Measurements from ENCODE around the gene NR1D2. TPM values are rescaled to one million over a fixed set of nuclear protein-coding genes. Genes with fewer than 3 reads are reported as not detected.

Gene NR1D2
- total RNA-seq, 1 donor from 2014 or later = 31.0 TPM

DNA sequence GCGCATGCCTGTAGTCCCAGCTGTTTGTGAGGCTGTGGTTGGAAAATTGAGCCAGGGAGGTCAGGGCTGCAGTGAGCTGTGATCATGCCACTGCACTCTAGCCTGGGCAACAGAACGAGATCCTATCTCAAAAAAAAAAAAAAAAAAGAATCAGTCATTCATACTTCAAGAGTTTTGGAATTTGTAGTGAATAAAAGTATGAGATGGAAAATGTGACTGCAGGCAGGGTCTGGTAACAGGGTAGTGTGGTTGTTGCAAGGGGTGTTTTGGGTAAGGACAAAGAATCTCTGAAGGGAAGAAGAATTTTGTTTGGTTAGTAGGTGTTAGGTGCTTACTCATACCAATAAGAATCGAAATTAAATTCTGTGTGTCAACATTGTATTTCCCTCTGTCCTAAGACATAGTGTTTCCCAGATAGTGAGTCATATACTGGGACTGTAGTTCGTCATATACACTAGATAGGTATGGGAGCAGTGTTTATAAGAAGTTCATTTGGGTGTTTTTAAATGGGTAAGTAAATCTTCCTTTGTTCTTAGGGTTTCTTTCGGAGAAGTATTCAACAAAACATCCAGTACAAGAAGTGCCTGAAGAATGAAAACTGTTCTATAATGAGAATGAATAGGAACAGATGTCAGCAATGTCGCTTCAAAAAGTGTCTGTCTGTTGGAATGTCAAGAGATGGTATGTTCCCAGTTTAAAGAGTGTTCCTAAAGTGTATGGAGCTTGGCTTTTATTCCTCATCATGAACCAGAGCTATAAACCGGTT, 14.2 kb downstream of the NR1D2 start:
- no peak for DNase-seq (ENCODE audit: low spot score)
- intact Hi-C loops (cut with DNase I) = no loop called here

DNA sequence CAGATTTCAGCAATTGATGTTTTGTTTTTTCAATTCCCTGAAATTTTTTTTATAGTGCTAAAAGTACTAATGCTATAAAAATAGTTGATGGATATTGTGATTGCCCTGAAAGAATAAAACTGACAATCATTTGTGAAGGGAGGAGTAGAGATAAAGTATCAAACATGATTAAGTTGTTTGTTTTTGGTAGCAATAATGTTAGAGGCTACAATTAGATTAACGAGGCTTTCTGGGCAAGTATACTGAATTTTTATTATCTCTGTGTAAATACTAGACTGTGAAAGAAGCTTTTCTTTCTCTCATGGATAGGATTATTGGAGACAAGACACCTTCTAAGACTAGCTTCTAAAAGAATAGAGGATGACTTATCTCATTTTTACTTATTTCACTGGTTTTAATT, 15.6 kb downstream of the NR1D2 start:
- intact Hi-C loops (cut with DNase I) = no loop called here

DNA sequence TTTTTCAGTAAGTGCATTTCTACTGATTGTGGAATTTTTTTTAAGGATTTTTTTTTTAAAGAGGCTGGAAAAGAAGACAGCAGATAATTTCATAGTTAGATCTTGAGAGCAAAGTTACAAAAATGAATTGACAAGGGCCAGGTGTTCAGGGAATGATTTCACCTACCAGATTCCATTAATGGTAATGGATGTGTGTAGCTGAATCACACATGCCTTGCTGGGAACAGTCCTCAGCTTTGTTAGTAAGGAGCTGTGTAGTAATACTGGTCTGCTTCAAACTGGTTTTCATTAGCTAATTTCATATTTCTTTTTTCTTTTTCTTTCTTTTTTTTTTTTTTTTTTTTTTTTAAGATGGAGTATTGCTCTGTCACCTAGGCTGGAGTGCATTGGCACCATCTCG, 16.0 kb downstream of the NR1D2 start:
- intact Hi-C loops (cut with DNase I) = no loop called here
- DNase-seq (ENCODE audit: low spot score) = no peak

More for the DNA sequence above, 15.6 kb downstream of the NR1D2 start:
- no peak for DNase-seq (ENCODE audit: low spot score)

DNA sequence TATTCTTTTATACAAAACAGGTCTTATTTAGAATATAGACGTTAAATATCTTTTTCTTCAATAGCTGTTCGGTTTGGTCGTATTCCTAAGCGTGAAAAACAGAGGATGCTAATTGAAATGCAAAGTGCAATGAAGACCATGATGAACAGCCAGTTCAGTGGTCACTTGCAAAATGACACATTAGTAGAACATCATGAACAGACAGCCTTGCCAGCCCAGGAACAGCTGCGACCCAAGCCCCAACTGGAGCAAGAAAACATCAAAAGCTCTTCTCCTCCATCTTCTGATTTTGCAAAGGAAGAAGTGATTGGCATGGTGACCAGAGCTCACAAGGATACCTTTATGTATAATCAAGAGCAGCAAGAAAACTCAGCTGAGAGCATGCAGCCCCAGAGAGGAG, 16.8 kb downstream of the NR1D2 start:
- no peak for DNase-seq (ENCODE audit: low spot score)
- intact Hi-C loops (cut with DNase I) = no loop called here

DNA sequence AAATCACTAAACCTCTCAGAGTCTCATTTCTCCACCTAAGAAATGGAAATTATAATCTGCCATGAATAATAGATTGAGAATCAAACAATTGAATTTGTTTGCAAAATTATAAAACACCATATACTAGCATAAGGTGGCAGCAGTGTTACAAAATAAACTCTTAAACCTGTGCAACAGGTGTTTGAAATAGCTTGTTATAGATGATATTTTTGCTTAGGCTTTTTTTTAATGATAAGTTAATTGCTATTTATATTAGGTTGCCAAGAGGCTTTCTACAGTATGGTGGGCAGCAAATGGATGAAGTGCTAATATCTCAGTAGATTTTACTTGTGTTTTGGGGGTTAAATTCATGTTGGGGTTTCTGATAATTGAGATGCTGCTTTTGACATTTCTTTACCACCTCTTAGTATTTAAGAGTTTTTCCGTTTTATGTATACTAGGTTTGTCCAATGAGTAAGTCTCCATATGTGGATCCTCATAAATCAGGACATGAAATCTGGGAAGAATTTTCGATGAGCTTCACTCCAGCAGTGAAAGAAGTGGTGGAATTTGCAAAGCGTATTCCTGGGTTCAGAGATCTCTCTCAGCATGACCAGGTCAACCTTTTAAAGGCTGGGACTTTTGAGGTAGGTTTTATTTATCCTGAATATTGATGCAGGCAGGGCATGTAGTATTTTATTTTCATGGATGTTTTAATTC, 19.6 kb downstream of the NR1D2 start:
- intact Hi-C loops (cut with DNase I) = no loop called here
- no peak for DNase-seq (ENCODE audit: low spot score)

DNA sequence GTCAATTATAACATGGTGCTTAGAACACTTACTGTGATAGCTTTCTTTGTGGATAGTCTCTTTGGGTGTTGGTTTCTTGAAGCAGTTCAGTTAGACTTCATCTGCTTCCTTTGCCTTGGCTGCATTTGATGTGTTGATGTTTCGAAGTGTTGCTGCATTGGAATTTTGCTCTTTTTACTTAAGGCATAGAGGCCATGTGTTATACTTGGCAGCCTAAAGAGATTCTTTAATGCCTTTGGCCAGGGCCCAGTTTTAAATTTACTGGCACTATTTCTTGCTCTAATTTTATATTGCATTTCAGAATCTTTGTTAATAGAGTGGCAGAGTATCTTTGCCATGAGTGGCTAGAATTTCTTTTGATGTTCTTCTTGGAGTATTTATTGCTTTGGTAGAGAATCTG, 21.2 kb downstream of the NR1D2 start:
- no peak for DNase-seq (ENCODE audit: low spot score)
- intact Hi-C loops (cut with DNase I) = no loop called here

DNA sequence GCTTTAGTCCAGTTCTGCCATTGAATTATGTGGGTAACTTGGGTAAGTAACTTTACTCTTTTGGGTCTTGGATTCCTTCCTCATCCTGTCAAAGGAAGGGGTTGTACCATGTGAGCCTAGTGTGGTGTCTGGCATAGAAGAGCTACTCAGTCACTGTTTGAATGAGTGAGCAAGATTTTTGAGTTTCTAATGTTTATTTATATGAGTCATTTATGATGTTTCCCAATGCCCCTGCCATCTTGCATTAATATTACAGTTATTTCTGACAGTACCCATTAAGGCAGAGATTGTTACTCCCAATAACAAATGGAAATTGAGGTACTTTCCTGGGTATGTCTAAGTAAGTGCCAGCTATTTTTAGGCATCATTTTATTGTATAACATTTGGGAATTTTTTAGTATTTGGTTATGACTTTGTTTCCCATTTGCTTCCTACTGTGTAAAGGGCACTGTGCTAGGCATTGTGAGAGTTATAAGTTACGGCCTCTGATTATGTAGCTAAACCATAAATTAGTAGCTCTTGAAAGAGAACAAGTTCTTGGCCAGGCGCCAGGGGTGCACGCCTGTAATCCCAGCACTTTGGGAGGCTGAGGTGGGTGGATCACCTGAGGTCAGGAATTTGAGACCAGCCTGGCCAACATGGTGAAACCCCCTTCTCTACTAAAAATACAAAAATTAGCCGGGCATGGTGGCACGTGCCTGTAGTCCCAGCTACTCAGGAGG, 23.5 kb downstream of the NR1D2 start:
- intact Hi-C loops (cut with DNase I) = no loop called here
- DNase-seq (ENCODE audit: low spot score) = no peak

DNA sequence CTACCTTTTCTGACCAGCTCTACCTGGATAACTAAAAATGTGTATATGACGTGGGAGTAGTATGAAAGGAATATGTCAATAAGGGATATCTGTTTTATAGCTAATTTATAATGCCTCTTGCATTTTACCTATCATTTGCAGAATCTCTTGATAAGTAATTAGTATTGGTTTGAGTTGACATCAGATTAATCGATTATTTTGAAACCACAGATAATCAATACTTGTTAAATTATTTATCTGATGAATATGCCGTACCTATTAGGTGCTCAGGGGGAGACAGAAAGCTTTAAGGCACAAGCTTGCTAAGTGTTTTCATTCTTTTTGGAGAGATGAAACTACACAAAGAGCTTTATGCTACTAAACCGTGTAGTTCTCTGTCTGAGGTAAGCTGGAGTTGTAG, 24.3 kb downstream of the NR1D2 start:
- no peak for DNase-seq (ENCODE audit: low spot score)
- intact Hi-C loops (cut with DNase I) = no loop called here

DNA sequence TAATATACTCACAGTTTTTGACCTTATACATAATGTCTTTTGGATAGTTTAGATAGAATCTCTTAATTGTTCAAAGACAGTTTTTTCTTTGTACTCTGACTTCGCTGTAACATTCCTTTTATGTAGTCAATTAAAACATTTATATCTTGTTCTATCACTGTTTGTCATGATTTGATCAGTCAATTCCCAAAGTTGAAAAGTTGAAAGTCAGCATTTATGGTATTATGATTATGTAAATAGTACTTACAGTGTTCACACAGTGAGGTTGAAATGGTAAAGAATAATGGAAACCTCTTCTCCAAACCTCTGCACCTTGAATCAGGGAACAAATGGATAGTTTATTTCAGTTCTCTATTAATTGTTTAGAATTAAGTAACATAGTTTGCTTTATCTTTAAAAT, 26.6 kb downstream of the NR1D2 start:
- intact Hi-C loops (cut with DNase I) = no loop called here
- no peak for DNase-seq (ENCODE audit: low spot score)

DNA sequence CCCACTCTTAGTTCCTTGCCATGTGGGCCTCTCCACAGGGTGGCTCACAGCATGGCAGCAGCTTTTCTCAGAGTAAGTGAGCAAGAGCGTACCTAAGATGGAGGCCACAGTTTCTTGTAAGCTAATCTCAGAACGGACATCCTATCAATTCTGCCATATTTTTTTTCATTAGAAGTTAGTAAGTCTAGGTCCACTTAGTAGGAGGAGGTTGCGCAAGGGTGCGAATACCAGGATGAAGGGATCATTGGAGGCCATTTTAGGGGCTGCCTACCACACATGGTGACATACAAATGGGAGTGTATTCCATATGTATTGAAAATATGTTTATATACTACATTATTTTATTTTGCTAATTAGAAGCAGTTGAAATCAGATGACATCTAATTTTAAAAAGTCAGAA, 31.5 kb downstream of the NR1D2 start:
- intact Hi-C loops (cut with DNase I) = no loop called here
- no peak for DNase-seq (ENCODE audit: low spot score)

DNA sequence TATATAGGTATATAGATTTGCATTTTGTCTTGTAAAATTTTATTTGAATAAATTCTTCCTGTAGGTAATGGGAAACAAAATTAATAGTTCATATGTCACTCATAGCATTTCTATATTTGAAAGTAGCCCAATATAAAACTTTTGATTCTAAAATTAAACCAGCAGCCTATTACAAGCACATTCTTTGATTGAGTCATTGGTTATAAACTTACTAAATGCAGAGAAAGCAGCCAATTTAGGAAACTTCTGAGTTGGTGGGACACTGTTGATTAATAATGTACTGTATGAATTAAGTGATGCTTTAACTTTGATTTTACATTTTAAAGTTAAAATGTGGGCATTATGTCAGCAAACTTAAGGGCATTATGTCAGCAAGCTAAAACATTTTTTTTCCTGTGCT, 34.5 kb downstream of the NR1D2 start:
- DNase-seq (ENCODE audit: low spot score) = no peak
- intact Hi-C loops (cut with DNase I) = no loop called here

DNA sequence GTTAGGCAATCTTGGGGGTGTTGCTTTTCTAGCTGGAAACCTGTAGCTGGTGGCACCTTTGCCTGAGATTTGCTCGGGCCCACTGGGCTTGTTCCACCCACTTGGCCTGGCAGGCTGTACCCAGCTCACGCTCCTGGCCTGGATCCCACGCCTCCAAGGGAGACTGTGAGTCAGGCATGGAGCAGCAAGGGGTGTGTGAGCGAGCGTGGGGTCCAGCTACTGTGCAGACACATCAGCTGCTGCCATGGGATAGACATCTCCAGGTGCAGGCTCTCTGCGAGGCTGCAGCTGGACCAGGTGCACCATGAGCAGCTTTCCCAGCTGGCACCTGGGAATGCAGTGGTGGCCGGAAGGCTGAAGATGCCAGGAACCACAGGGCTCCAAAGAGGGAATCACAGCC, 36.0 kb downstream of the NR1D2 start:
- DNase-seq (ENCODE audit: low spot score) = peak; percentile 78
- intact Hi-C loops (cut with DNase I) = no loop called here

DNA sequence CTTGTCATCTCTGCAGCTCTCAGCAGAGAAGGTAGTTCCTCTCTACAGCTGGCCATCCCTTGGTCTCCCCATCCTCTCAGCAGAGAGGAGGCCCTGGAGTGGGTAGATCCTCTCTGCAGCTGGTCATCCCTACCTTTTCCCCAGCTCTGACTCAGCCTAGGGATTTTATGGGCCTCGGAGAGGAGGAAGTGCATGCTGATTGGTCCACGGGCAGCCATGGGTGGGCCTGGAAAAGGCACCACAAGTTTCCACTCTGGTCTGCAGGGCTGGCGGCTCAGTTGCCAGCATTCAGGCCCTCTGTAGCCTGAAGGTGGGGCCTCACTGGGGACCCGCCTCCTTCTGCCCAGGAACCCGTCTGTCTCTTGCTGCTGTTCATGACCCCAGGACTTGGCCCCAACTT, 36.9 kb downstream of the NR1D2 start:
- intact Hi-C loops (cut with DNase I) = no loop called here

DNA sequence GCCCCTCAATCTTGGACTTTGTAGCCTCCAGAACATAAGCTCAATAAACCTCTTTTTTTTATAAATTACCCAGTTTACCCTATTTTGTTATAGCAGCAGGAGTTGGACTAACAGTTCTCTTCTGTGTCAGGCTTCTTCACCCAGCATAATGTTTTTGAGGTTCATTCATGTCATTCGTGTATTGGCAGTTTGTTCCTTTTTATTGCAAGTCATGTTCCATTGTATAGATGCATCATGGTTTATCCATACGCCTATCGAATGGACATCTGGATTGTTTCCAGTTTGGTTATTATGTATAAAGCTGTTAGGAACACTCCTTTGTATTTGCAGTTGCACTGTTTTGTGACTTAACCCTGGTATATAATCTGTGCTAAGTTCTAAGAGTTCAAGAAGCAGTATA, 39.8 kb downstream of the NR1D2 start:
- DNase-seq (ENCODE audit: low spot score) = no peak
- intact Hi-C loops (cut with DNase I) = no loop called here

More for the DNA sequence above, 36.9 kb downstream of the NR1D2 start:
- no peak for DNase-seq (ENCODE audit: low spot score)

DNA sequence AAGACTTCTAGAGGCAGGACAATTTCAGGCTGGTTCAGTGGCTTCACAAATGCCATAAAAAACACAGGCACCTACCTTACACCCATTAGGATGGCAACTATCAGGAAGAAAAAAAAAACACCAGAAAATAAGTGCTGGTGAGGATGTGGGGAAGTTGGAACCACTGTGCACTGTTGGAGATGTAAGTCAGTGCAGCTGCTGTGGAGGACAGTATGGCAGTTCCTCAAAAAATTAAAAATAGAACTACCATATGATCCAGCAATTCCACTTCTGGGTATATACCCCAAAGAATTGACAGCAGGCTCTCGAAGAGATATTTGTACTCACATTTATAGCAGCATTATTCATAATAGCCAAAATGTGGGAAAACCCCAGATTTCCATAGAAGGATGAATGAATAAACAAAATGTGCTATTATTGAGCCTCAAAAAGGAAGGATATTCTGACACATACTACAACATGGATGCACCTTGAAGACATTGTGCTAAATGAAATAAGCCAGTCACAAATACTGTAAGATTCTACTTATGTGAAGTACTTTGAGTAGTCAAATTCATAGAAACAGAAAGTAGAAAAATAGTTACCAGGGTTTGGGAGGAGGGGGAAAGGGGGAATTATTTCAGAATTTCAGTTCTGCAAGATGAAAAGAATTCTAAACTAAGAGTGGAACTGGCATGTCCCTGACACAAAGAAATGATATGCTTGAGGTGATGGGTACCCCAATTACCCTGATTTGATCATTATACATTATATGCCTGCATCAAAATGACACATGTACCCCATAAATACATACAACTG, 40.9 kb downstream of the NR1D2 start:
- intact Hi-C loops (cut with DNase I) = no loop called here
- DNase-seq (ENCODE audit: low spot score) = no peak

DNA sequence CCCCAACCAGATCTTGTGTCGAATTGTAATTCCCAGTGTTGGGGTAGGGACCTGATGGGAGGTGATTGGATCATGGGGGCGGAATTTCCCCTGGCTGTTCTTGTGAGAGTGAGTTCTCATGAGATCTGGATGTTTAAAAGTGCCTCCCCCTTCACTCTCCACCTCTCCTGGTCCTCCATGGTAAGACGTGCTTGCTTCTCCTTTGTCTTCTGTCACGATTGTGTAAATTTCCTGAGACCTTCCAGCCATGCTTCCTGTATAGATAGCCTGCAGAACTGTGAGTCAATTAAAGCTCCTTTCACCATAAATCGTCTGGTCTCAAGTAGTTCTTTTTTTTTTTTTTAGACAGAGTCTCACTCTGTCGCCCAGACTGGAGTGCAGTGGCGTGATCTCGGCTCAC, 42.3 kb downstream of the NR1D2 start:
- intact Hi-C loops (cut with DNase I) = no loop called here
- no peak for DNase-seq (ENCODE audit: low spot score)

DNA sequence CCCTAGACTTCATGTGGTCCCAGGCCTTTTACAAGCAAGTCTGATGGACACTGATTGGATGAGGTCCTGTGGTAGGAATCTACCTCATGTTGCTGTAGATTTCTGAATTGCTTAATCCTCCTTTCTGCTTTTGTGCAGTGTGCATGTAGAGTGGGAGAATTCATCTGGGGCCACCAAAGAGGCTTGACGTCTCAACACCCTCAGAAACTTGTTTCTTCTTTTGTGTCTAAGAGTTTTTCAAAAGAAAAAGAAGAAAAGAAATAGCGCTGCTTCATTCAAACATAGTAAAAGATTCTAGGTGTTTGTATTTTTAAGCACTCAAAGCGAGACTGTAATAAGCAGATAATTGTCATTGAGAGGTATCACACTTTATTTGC, 46.2 kb downstream of the NR1D2 start:
- intact Hi-C loops (cut with DNase I) = loop anchor here (5.0 kb wide), 1 partner anchor 44 kb away; the partner anchor contains the start of gene NR1D2
- DNase-seq (ENCODE audit: low spot score) = no peak

DNA sequence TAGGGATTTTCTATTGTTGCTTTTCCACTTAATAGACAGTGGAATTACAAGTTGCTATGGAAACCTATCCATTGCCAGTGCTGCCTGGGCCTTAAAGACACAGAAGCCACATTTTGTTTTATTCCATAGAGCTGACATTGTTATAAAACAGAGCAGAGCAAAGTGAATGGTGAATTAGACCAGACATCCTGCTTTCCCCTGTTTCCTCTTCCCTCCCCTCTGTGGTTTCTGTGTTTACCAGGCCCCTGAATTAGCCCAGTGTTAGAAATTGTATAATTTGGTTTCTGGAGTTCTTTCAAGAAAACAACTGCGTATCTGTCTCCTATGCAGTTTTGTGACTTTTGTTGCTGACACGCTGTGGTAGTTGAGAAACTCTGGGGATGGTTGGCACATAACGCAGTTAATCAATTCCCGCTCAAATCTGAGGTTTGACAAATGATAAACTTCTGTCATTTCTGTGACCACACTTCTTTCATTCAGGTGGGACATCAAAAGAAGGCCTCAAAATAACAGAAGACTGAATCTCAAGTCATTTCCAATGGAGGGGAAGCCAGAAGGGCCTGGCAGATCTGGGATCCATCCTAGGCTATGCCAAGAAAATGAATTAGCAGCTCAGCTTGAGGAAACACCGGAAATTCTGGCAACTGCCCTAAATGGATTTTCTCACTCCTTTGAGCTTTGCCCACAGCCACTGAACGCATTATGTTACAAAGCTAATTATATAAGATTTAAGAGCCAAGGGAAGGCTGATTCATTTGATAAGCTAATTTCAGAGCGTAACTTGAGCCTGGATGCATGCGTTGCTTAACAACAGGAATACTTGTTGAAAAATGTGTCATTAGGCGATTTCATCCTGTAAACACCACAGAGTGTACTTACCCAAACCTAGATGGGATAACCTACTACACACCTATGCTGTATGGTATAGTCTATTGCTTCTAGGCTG, 46.9 kb downstream of the NR1D2 start:
- intact Hi-C loops (cut with DNase I) = loop anchor here (5.0 kb wide), 1 partner anchor 45 kb away; the partner anchor contains the start of gene NR1D2
- no peak for DNase-seq (ENCODE audit: low spot score)

All from cardiac septum (tissue), 1 donor.